SIG-M5 treated with dmso at 0.1 percent for 504 hours (cell line): ENCODE data around the gene DNASE1L2.

Source experiments
- DNase-seq: peaks from one replicate; lab custom pipeline; 2025; ENCODE audit not compliant: unreplicated experiment; lab: John Stamatoyannopoulos, UW

Gene DNASE1L2, protein sequence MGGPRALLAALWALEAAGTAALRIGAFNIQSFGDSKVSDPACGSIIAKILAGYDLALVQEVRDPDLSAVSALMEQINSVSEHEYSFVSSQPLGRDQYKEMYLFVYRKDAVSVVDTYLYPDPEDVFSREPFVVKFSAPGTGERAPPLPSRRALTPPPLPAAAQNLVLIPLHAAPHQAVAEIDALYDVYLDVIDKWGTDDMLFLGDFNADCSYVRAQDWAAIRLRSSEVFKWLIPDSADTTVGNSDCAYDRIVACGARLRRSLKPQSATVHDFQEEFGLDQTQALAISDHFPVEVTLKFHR

DNA sequence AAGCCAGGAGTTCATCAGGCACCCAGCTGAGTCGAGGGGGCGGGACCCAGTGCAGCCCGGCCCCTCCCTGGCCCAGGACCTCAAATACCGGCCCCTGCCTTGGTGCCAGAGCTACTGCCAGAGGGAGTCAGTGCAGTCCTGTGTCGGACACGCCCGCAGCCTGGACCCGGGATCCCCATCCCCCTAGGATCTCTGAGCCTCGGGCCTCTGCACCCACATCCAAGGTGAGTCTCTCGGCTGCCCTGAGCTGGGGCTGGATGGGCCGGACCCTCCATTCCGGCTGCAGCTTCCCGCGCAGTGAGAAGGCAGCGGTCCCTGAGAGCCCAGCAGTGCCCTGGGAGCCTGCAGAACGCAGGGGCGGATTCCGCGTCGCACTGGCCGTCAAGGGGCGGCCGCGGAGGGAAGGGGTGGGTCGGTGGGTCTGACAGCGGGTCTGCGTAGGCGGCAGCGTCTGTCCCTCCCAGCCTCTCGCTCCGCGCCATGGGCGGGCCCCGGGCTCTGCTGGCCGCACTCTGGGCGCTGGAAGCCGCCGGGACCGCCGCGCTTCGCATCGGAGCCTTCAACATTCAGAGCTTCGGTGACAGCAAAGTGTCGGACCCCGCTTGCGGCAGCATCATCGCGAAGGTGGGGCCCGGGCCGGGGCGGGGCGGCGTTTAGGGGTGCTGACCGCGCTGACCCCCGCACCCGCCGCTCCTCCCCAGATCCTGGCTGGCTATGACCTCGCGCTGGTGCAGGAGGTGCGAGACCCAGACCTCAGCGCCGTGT lies at the start of gene DNASE1L2:
DNASE1L2 (plus strand) TSS at position 108 of the 765 bp plus-strand sequence; CDS start at position 481, 373 bp downstream.
- no peak for DNase-seq

DNA sequence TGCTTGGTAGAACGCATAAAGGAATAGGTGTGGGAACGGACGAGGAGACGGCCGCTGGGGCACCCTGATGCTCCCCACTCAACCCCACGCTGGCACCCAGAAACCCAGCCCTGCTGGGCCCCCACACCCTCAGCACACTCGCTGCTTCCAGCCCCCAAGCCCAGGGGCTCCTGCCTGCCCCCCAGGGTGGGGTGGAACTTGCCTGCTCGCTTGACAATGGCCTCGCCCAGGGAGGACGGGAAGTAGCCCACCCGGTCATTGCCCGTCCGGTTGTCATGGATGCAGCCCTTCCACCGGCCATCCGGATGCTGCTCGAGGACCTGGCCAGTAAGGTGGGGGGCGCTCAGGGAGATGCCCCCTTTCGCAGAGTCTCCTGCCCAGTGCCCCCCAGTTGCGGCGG lies 49.7 kb upstream of the DNASE1L2 start:
- DNase-seq: no peak

DNA sequence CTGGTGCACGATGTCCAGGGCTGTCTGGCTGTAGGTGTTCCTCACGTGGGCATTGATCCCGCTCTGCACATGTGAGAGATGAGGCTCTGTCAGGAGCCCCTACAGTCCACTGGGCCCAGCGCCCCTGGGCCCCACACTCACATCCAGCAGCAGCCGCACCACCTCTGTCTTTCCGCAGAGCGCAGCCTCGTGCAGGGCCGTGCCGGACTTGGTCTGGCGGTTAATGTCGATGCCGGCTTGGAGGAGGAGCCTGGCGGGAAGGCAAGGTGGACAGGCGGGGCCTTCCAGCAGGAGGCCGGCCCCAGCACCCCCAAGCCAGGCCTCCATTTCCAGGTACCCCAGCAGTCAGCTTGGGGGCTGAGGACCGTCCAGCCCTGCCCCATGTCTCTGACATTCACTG lies 49.0 kb upstream of the DNASE1L2 start:
- no peak for DNase-seq

DNA sequence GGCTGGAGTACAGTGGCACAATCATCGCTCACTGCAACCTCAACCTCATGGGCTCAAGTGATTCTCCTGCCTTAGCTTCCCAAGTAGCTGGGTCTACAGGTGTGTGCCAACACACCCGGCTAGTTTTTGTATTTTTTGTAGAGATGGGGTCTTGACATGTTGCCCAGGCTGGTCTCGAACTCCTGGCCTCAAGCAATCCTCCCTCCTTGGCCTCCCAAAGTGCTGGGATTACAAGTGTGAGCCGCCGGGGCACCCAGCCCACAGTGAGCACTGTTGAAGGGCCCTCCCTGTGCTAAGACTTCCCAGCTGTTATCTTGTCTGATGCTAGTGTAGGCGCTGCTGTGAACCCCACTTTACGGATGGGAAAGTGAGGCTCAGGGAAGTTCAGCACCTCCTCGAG lies 47.8 kb upstream of the DNASE1L2 start:
- DNase-seq: no peak

DNA sequence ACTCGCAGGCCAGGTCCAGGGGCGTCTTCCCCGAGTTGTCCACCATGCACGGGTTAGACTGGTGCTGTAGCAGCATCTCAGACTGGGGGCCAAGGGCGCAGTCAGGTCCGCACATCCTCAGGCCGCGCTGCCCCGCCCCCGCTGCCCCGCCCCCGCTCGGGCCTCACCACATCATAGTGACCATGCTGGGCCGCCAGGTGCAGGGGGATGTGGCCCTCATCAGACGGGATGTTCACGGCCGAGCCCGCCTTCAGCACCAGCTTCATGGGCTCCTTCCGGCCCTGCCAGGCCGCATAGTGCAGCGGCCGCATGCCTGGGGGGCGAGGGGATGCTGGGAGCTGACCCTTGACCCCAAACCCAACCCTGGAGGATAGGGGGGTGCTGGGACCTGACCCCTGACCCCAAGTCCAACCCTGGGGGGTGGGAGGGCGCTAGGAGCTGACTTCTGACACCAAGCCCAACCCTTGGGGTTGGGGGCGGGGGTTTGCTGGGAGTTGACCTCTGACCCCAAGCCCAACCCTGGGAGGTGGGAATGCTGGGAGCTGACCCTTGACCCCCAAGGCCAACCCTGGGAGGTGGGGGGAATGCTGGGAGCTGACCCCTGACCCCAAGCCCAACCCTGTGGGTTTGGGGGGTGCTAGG lies 46.9 kb upstream of the DNASE1L2 start:
- no peak for DNase-seq

DNA sequence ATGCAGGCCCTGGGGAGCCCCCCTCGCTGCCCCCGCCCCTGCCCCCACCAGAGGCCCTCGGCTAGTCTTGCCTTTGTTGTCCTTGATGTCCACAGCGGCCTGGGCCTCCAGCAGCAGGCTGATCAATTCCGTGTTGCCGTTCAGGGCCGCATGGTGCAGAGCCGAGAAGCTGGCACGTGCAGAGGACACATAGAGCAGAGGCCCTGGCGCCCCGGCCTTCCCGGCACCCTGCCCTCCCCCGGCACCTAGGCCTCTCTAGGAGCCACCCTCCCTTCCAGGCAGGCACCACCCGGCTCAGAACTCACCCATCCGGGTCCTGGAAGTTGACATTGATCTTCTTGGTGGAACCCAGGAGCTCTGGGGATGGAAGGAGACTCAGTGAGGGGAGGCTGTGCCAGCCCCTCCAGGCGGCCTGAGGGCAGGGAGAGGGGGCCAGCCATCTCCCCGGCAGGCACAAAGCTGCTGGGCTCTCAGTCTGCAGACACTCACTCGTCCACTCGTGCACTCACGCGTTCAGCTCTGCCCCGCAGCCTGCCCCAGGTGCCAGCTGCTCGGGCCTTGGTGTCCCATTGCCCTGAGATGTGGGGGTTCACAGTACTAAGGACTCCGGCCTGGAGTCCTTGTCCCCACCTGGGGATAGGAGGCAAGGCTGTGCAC lies 46.1 kb upstream of the DNASE1L2 start:
- no peak for DNase-seq

DNA sequence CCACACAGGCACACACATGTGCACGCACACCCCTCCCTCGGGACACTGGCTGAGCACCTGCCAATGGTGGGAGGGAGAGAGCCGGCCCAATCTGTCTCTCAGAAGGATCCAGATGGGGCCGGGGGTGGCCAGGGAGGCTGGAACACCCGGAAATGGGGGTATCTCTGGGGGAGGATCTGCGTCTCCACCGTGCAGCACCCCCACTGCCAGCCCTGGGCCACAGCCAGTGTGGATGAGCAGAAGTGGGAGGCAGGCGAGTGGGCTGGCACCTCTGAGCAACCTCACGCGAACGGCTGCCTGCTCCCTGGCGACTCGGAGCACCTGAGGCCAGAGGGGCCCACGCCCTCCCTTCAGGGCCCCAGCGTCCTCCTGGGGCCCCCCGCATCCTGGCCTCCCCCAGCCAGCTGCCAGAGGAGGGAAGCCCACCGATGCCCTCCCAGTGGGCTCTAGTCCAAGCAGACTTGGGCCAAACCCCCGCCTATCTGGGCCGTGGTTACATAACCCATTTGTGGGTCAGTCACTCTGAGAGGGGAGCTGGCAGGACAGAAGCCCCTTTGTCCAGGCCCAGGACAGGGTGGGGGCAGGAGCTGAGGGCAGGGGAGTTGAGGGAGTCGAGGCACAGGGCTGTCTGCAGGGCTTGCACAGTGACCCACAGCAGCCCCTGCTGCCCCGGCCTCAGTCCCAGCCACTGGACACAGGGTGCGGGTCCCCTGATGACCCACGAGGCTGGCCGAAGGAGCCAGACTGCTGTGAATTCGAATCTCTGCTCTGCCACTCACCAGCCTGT lies 45.4 kb upstream of the DNASE1L2 start:
- DNase-seq: no peak

DNA sequence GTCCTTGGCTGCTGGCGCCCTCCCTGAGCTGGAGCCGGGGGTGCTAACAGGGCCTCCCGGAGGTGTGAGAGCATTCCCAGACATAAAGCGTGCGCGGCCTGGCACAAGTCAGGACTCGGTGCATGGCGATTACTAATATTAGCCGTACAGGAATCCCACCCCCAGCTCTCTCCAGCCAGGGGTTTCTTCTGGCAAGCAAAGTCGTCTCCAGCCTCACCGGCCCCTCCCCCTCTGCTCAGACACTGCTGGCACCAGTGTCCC lies 44.9 kb upstream of the DNASE1L2 start:
- no peak for DNase-seq

DNA sequence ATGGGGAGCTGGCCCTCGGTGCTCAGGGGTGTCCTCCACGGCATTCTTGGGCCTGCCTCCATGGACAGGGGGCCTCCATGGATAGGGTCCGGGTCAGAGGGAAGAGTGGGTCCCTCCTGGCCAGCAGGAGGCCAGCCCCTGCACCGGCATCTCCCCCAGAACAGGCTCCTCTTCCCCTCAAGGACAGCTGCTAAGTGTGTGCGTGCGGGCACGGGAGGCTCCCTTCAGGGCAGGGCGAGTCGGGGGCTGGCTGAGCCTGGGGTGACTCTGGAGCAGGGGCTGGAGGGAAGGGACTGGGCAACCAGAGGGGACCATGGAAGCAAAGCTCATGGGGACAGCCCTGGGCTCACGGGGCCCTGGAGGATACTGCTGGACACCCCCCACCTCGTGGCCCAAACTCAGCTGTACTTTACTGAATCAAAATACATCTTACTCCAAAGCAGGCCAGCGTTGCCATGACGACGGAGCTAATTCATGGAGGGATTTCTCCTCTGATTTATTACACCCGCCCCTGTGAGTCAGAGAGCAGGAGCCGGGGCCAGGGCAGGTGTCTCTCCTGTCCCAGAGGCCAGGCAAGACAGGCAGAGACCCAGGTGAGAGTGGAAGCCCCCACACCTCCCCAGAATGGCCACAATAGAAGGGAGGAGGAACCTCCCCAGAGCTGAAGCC lies 41.9 kb upstream of the DNASE1L2 start:
- DNase-seq: no peak

DNA sequence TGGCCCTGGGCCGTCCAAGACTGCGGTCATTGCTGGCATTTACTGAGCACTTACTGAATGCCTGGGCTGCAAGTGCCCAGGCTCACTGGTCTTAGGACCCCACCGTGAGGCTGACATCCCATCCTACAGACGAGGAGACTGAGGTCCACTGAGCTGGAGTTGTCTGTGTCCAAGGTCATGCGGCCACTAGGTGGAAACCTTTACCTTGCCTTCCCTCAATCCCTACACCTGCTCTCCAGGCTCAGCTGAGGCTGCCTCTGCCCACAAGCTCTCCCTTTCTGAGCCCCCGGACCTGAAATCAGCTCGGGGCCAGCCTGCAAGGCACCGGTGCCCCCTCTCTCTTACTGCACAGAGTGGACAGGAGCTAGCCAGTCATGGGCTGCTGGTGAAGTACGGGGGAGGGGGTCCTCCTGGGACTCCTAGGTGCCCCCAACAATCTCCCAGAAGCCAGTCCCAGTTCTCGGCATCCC lies 41.4 kb upstream of the DNASE1L2 start:
- DNase-seq: peak; percentile 30

DNA sequence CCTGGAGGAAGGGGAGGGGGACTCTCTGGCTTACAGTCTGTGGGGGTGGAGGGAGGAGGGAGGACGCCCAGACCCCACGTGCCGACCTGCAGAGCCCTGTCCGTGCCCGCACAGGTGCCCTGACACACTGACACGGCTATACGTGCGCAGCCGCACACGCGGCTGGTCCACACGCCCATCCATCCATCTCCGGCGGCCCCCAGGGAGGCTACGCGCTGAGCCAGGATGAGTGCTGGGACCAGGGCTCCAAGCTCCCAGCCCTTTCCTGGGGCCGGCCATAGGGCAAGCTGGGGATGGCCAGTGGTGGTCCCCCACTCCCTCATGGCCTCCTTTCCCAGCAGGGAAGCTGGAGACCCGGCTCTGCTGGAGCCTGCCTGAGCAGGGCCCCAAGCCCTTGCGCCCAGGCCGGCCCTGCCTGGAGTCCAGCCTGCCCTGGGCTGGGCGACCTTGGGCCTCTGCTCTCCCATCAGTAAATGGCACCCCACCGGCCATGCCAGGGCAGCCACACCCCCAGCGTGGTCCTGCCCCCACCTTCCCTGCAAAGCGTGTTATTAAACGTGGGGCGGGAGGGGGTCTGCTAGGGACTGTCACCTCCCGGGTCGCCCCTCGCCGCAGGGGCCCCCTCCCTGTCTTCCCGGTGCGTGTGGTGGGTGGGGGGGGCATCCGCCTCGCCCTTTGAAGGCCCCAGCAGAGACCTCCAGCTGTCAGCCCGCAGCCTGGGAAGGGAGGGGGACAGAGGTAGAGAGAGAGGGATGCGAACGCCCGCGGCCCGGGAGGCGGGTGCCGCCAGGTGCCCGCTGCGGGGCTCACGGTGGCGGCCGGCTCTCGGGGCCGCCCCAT lies 40.7 kb upstream of the DNASE1L2 start:
- no peak for DNase-seq

DNA sequence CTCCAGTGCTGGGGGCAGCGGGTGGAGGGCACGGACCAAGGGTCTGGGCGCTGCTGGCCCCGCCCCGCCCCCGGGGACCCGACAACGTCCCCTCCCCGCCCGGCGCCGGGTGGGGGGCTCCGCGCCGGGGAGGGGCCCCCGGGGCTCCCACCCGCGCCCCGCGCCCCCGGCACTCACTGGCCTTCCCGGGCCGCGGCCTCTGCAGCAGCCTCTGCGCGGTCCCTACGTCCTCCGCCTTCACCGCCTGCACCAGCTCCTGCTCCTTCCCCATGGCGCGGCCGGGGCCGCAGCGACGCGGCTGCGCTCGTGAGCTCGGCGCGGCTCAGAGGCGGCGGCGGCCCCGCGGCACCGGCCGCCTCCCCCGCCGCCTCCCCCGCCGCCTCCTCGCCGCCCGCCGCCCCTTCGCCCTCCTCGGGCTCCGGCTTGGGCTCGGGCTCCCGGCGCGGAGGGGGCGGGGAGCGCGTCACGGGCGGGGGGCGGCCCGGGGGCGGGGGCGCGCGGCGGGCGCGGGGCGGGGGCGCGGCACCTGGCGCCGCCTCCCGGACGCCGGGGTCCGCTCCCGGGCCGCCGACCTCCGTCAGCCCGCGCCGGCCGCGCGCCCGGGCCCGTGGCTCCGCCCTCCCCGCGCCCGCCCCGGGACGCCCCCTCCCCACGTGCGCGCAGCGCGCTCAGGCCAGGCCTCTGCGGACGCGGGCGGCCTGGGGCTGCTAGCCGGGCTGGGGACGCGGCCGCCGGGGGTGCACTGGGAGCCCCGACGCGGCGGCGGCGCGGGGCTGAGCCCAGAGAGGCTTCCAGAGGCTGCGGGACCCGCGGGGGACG lies 39.9 kb upstream of the DNASE1L2 start, which contains the start of gene CASKIN1:
CASKIN1 (minus strand) TSS at position 444 of the 819 bp plus-strand sequence; CDS start at position 271, 173 bp downstream.
- no peak for DNase-seq

DNA sequence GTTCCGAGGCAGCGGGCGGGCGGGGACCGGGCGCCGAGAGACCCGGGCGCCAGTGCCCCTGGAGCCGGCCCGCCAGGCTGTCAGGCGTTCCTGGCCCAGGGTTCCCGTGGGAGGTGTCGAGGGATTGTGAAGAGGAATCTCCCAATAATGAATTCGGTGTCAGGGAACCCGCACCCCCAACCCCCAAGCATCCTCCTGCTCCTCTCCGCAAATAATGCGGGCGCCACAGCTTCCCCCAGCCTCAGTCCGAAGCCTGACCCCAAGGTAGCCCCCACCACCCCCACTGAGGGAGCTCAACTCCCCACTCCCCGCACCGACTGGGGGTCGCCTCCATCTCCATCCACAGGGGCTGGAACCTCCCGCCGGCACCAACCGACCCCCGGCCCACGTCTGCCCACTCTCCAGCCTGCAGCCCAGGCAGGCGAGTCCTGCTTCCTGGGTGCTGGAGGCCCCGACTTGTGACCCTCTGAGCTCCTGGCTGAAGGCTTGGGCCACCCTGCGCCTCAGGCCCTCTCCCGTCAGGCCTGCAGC lies 39.2 kb upstream of the DNASE1L2 start:
- no peak for DNase-seq

DNA sequence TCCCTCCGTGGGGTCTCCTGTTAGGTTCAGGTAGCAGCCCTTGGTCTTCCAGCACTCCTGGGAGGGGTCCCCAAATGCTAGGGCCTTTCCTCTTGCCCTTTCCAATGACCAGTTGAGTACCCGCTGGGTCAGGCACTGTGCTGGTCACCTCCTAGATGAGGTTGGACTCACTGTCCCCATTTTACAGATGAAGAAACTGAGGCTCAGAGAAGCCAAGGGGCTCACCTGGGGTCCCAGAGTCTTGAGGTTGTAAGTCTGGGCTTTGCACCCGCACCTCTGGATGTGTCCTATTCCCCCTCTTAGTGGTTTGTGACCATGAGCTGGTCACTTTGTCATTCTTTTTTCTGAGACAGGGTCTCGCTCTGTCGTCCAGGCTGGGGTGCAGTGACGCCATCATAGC lies 38.5 kb upstream of the DNASE1L2 start:
- DNase-seq: no peak

DNA sequence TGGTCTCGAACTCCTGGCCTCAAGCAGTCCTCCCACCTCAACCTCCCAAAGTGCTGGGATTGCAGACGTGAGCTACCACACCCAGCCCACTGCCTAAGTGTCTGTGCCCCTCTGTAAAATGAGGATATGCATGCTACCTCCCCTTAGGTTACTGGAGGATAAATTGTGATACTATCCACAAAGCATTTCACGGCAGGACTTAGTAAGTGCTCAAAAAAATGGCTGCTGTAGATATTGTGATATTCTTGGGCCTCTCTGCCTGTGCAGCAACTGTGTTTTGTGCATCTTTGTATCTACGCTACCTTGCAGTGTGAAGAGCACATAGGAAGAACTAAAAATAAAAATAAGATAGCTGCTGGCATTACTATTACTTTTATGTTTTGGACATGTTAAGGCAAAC lies 38.0 kb upstream of the DNASE1L2 start:
- no peak for DNase-seq

DNA sequence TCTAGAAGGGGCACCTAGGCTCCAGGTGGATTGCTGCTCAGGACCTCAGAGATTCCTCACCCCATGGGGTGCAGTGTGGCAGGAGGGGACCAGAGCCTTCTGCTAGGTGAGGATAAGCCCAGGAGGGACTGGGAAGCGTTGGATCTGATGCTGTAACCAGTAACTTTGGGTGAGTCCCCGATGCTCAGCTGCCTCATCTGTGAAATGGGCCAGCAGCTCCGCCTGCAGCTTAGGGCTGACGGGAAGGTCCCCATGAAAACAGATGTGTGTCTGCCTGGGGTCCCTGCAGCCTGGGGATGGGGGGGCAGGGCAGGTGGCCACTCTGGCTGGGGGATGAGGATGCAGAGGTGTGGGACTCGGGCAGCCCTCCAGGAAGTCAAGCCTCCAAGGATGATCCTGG lies 37.1 kb upstream of the DNASE1L2 start:
- DNase-seq: no peak

DNA sequence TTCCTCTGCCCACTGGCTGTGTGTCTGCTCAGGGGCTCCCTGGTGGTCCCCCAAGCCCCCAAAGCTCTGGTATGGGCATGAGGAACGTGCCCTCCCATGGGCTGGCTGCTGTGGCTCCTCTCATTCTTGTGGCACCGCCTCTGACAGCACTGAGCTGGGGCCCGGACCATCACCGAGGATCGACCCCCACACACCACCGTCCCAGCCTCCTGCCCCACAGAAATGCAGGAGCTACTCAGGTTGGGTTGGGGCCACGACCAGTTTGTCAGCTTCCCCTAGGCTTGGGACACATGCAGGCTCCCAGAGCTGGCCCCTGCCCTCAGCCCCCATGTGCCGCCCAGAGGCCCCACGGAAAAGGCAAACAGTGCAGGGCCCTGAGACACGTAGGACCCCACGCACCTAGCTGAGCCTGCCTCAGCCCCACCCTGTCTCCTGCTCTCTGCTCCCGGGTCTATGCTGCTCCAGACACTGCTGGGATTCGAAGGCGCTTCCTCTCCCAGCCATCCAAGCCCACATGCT lies 36.6 kb upstream of the DNASE1L2 start:
- no peak for DNase-seq

DNA sequence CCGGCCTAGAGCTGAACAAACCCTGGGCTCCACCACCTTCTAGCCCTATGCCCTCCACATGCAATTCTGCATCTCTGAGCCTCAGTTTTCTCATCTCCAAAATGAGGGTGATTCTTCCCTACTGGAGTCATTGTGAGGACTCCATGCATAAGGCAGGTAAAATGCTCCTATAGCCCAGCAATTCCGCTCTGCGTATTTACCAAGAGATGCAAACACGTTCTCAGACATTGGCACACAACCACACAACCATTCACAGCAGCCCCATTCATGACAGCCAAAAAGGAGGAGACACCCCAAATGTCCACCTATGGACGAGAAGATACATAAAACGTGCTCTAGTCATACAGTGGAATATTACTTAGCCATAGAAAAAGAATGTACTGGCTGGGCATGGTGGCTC lies 35.9 kb upstream of the DNASE1L2 start:
- no peak for DNase-seq
